Endothelial cell of umbilical vein (primary cell): Measurements from ENCODE around the gene CDKN2B-AS1. TPM values are rescaled to one million over a fixed set of nuclear protein-coding genes. Genes with fewer than 3 reads are reported as not detected.

Experiments used
- BruUV-seq: library from RNA; stranded (reverse); fragments of 400-500 nt; replicated peaks from 2 replicates; lab custom pipeline; 2021; lab: Mats Ljungman, UMichigan
- CTCF ChIA-PET: fragments of 300-600, 350-600 bp; sonication (Branson Sonifier 250); formaldehyde crosslinking; loops from one replicate; lab custom pipeline; 2021; ENCODE audit warnings: antibody characterized with exemption, inconsistent platforms; lab: Charles Lee
- POLR2A ChIA-PET: fragments of 300-600, 350-600 bp; sonication (Branson Sonifier 250); formaldehyde crosslinking; loops from one replicate; lab custom pipeline; 2021; ENCODE audit warnings: antibody characterized with exemption, inconsistent platforms; lab: Charles Lee
- DNase-seq: peaks from one replicate; pipeline ENCODE4 v3.0.0-alpha.2; 2011; ENCODE audit warnings: low read depth, low spot score
- FAIRE-seq: peaks from 2 replicates; lab custom pipeline; 2011; peaks lifted over from hg19 to GRCh38; lab: Jason Lieb, UNC
- H2AFZ ChIP-seq: 2 replicates; pipeline ENCODE4 v1.6.0; 2012; ENCODE audit warnings: low read depth, low read length, control low read depth, inconsistent platforms
- H3K27ac ChIP-seq: 2 replicates; pipeline ENCODE4 v1.5.1; 2011; ENCODE audit warnings: low read depth, mild to moderate bottlenecking, control low read depth, low read length, moderate library complexity; ENCODE audit not compliant: insufficient read depth
- H3K27me3 ChIP-seq, 2 experiments: 2 replicates each; pipeline versions ENCODE4 v1.6.0 to v1.6.1; 2011; ENCODE audit warnings: low read length in 2 of 2, mixed read lengths in 1 of 2; ENCODE audit not compliant: control insufficient read depth in 2 of 2, insufficient read depth in 2 of 2
- H3K36me3 ChIP-seq, 2 experiments: 2 replicates in 1 of 2; 3 replicates in 1 of 2; pipeline ENCODE4 v1.5.1; 2011; ENCODE audit warnings: low read length in 2 of 2, mild to moderate bottlenecking in 1 of 2, moderate library complexity in 1 of 2; ENCODE audit not compliant: control insufficient read depth in 2 of 2, insufficient read depth in 2 of 2; ENCODE audit errors: extremely low read depth in 1 of 2
- H3K4me1 ChIP-seq: 3 replicates; pipeline ENCODE4 v1.5.1; 2011; ENCODE audit warnings: mild to moderate bottlenecking, low read length; ENCODE audit not compliant: control insufficient read depth, insufficient read depth; ENCODE audit errors: extremely low read depth
- H3K4me2 ChIP-seq: 2 replicates; pipeline ENCODE4 v1.6.1; 2011; ENCODE audit warnings: low read length, control low read depth, mixed read lengths; ENCODE audit not compliant: insufficient read depth
- H3K4me3 ChIP-seq, 3 experiments: fragments of 200-600 bp in 1 of 3; sonication (generic), shearing (Covaris generic) in 1 of 3; replicated peaks in 1 of 3; 2 replicates each; pipeline ENCODE4 v1.5.1; 2011 to 2016; ENCODE audit warnings: control low read depth in 3 of 3, low read length in 3 of 3, mild to moderate bottlenecking in 2 of 3, inconsistent platforms in 1 of 3, low read depth in 1 of 3, moderate library complexity in 1 of 3; ENCODE audit not compliant: insufficient read depth in 1 of 3
- H3K79me2 ChIP-seq: 2 replicates; pipeline ENCODE4 v1.6.0; 2012; ENCODE audit warnings: low read length, inconsistent platforms; ENCODE audit not compliant: control insufficient read depth, insufficient read depth
- H3K9ac ChIP-seq: replicated peaks from 2 replicates; pipeline ENCODE3; 2011; ENCODE audit warnings: low read length, control low read depth; ENCODE audit not compliant: insufficient read depth; ENCODE audit errors: extremely low read depth
- H3K9me1 ChIP-seq: replicated peaks from 3 replicates; pipeline ENCODE4 v1.6.0; 2011; ENCODE audit warnings: mild to moderate bottlenecking, low read length; ENCODE audit not compliant: control insufficient read depth, insufficient read depth; ENCODE audit errors: extremely low read depth
- H3K9me3 ChIP-seq: replicated peaks from 2 replicates; pipeline ENCODE4 v1.5.1; 2012; ENCODE audit warnings: low read length, inconsistent platforms; ENCODE audit not compliant: control insufficient read depth, insufficient read depth
- H4K20me1 ChIP-seq: replicated peaks from 2 replicates; pipeline ENCODE3; 2011; ENCODE audit warnings: mild to moderate bottlenecking, low read length; ENCODE audit not compliant: control insufficient read depth, insufficient read depth; ENCODE audit errors: extremely low read depth
- EZH2 ChIP-seq: IDR thresholded peaks from 2 replicates; pipeline ENCODE4 v1.6.1; 2012; ENCODE audit warnings: borderline replicate concordance, low read depth, mild to moderate bottlenecking, moderate library complexity, low read length, inconsistent platforms; ENCODE audit not compliant: severe bottlenecking
- FOS ChIP-seq: IDR thresholded peaks from 2 replicates; pipeline ENCODE4 v1.6.1; 2011; ENCODE audit warnings: mild to moderate bottlenecking, low read length, moderate library complexity, borderline replicate concordance; ENCODE audit not compliant: insufficient read depth
- GATA2 ChIP-seq: IDR thresholded peaks from 2 replicates; pipeline ENCODE4 v1.7.0; 2011; ENCODE audit warnings: low read depth, mild to moderate bottlenecking, moderate library complexity, mixed read lengths, low read length; ENCODE audit not compliant: insufficient read length, insufficient read depth
- JUN ChIP-seq: IDR thresholded peaks from 2 replicates; pipeline ENCODE4 v1.6.1; 2011; ENCODE audit warnings: borderline replicate concordance, low read depth; ENCODE audit not compliant: insufficient read length, insufficient read depth
- MYC ChIP-seq: IDR thresholded peaks from one replicate; pipeline ENCODE4 v1.6.1; 2011; ENCODE audit warnings: mild to moderate bottlenecking, low read depth, low read length
- POLR2A ChIP-seq: IDR thresholded peaks from 2 replicates; pipeline ENCODE4 v1.6.1; 2012; ENCODE audit warnings: low read depth, mild to moderate bottlenecking, control low read depth, low read length
- POLR2AphosphoS5 ChIP-seq: IDR thresholded peaks from 2 replicates; pipeline ENCODE4 v1.6.1; 2012; ENCODE audit warnings: low read depth, mild to moderate bottlenecking, control low read depth, low read length, moderate library complexity; ENCODE audit not compliant: insufficient read depth
- dilution Hi-C: fragments of 300-500 bp; cut with MboI; formaldehyde crosslinking; loops from one replicate; pipeline ENCODE4 v1.15.0; 2019; ENCODE audit warnings: low sequenced_read_pairs; ENCODE audit not compliant: extremely low pct_ligation_motif_present
- intact Hi-C: fragments of 100-400 bp; cut with micrococcal nuclease; formaldehyde crosslinking; loops from one replicate; pipeline ENCODE4 v1.10.0; 2022
- polyA plus RNA-seq, 4 experiments: library from polyadenylated mRNA; depleted of rRNA in 3 of 4; stranded (reverse) in 3 of 4; unstranded in 1 of 4; fragments of >200 nt; gene quantifications; 2 replicates each; pipeline versions ENCODE4 v1.2.1 to v1.2.3, GENCODE V29; 2011 to 2012; ENCODE audit warnings: missing spikeins in 1 of 4
- total RNA-seq: library from RNA; stranded (reverse); gene quantifications from 2 replicates; pipeline ENCODE4 v1.2.3, GENCODE V29; 2021
- TF ChIP-seq, protein P1 (sequence below), 2 donors: IDR thresholded peaks; 1 replicate in 1 of 2; 2 replicates in 1 of 2; pipeline ENCODE4 v1.5.1; 2011; ENCODE audit warnings: low read length in 2 of 2, mild to moderate bottlenecking in 2 of 2, moderate library complexity in 2 of 2, control low read depth in 1 of 2, inconsistent platforms in 1 of 2, low read depth in 1 of 2; ENCODE audit not compliant: insufficient read depth in 1 of 2; ENCODE audit errors: extremely low read depth in 1 of 2
- TF ChIP-seq, protein P2 (sequence below): IDR thresholded peaks from 2 replicates; pipeline ENCODE4 v1.6.1; 2011; ENCODE audit not compliant: insufficient read depth, insufficient read length

CDKN2B-AS1 gene
- total and polyA plus RNA-seq, 2 donors (not counting 3 experiments of a cell fraction or from before 2014, with no cell fraction given), result 0.44 to 1.9 TPM

DNA sequence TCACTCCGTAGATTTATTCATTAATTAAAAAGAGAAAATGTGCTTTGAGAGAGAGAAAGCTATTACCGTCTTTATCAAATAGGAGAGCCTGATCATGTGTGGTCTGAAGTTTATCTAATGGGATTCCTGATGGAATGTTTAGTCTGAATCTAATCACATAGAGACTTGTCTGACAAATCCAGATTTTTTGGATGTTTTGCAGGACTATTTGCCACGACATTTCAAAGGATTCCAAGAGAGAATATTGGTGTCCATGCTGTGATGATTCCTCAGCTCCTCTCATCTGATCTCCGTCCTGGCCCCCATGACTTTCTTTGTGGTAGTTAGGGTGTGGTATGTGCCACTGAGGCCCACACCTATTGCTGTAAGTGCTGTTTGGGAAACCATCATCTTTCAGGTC, 34.6 kb downstream of the CDKN2B-AS1 start:
- TF ChIP-seq JUN, result no peak
- no peak for TF ChIP-seq POLR2A
- no peak for TF ChIP-seq EZH2
- TF ChIP-seq, protein P1, sequence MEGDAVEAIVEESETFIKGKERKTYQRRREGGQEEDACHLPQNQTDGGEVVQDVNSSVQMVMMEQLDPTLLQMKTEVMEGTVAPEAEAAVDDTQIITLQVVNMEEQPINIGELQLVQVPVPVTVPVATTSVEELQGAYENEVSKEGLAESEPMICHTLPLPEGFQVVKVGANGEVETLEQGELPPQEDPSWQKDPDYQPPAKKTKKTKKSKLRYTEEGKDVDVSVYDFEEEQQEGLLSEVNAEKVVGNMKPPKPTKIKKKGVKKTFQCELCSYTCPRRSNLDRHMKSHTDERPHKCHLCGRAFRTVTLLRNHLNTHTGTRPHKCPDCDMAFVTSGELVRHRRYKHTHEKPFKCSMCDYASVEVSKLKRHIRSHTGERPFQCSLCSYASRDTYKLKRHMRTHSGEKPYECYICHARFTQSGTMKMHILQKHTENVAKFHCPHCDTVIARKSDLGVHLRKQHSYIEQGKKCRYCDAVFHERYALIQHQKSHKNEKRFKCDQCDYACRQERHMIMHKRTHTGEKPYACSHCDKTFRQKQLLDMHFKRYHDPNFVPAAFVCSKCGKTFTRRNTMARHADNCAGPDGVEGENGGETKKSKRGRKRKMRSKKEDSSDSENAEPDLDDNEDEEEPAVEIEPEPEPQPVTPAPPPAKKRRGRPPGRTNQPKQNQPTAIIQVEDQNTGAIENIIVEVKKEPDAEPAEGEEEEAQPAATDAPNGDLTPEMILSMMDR (IDR thresholded peaks at IDR 0.05; ENCODE audit: extremely low read depth in 1 of 2, insufficient read depth in 1 of 2, low read depth in 1 of 2, low read length in 2 of 2), result no peak
- no peak for TF ChIP-seq POLR2AphosphoS5
- no peak for TF ChIP-seq MYC
- TF ChIP-seq FOS, result no peak
- TF ChIP-seq, protein P2, sequence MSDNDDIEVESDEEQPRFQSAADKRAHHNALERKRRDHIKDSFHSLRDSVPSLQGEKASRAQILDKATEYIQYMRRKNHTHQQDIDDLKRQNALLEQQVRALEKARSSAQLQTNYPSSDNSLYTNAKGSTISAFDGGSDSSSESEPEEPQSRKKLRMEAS, result no peak
- no peak for TF ChIP-seq GATA2
- intact Hi-C loops (no loop called here), dilution Hi-C loops (no loop called here)
- Histone ChIP-seq H3K4me1 (peaks cover 12% of the 10 kb centered on the region), H3K27me3 (no peaks in the 10 kb centered on the region), H4K20me1 (no peaks in the 10 kb centered on the region), H3K27ac (no peak overlapping the region), H3K4me2 (no peak overlapping the region), H3K79me2 (no peaks in the 10 kb centered on the region), H3K9me1 (no peaks in the 10 kb centered on the region), H2AFZ (no peak overlapping the region), H3K9me3 (no peaks in the 10 kb centered on the region), H3K36me3 (no peaks in the 10 kb centered on the region), H3K9ac (no peak overlapping the region), H3K4me3 (no peak overlapping the region)
- BruUV-seq, result no TSS peak
- FAIRE-seq (no peak), DNase-seq (no peak)
- ChIA-PET POLR2A (no interaction called here), CTCF (interaction anchor here (0.7 to 4.0 kb wide), 9 partner anchors 12 to 793 kb away, joined by 3 to 20 read pairs (median 8); partner anchors contain the start of gene CDKN2B)
